Trophoblast cell (in vitro differentiated cells and primary cell): ENCODE data around the gene YBX1.

Experiments
- DNase-seq, 2 donors: peaks; one replicate each; pipeline ENCODE4 v3.0.0-alpha.2; 2016
- H2AFZ ChIP-seq: 2 replicates; pipeline ENCODE4 v1.6.1; 2013; ENCODE audit warnings: low read length, moderate library complexity, mild to moderate bottlenecking; ENCODE audit not compliant: insufficient read depth, poor library complexity
- H2AK5ac ChIP-seq: 2 replicates; pipeline ENCODE4 v1.6.1; 2013; ENCODE audit warnings: mild to moderate bottlenecking, low read length
- H2BK120ac ChIP-seq: 2 replicates; pipeline ENCODE4 v1.6.1; 2013; ENCODE audit warnings: low read length, mild to moderate bottlenecking, moderate library complexity; ENCODE audit not compliant: insufficient read depth, poor library complexity
- H2BK12ac ChIP-seq: 2 replicates; pipeline ENCODE4 v1.6.1; 2013; ENCODE audit warnings: mild to moderate bottlenecking, low read length, moderate library complexity
- H2BK5ac ChIP-seq: 2 replicates; pipeline ENCODE4 v1.6.1; 2013; ENCODE audit warnings: low read length, low read depth, moderate library complexity, mild to moderate bottlenecking; ENCODE audit not compliant: poor library complexity
- H3K14ac ChIP-seq: 2 replicates; pipeline ENCODE4 v1.6.1; 2013; ENCODE audit warnings: mild to moderate bottlenecking, low read length
- H3K18ac ChIP-seq: 2 replicates; pipeline ENCODE4 v1.6.1; 2013; ENCODE audit warnings: mild to moderate bottlenecking, low read length
- H3K23ac ChIP-seq: 2 replicates; pipeline ENCODE4 v1.6.1; 2013; ENCODE audit warnings: low read length
- H3K27ac ChIP-seq: 2 replicates; pipeline ENCODE4 v1.5.1; 2013; ENCODE audit warnings: low read depth, mild to moderate bottlenecking, inconsistent platforms, low read length, moderate library complexity
- H3K27me3 ChIP-seq: 2 replicates; pipeline ENCODE4 v1.6.1; 2013; ENCODE audit warnings: inconsistent platforms, mild to moderate bottlenecking, low read length, moderate library complexity; ENCODE audit not compliant: insufficient read depth
- H3K36me3 ChIP-seq, 2 experiments: 1 replicate in 1 of 2; 2 replicates in 1 of 2; pipeline ENCODE4 v1.6.1; 2013; ENCODE audit warnings: low read length in 2 of 2, mild to moderate bottlenecking in 2 of 2, moderate library complexity in 1 of 2; ENCODE audit not compliant: insufficient read depth in 2 of 2, control insufficient read depth in 1 of 2
- H3K4ac ChIP-seq: 2 replicates; pipeline ENCODE4 v1.6.1; 2013; ENCODE audit warnings: low read depth, mild to moderate bottlenecking, low read length, moderate library complexity
- H3K4me1 ChIP-seq, 2 experiments: 1 replicate in 1 of 2; 2 replicates in 1 of 2; pipeline ENCODE4 v1.6.1; 2013; ENCODE audit warnings: low read length in 2 of 2, mild to moderate bottlenecking in 2 of 2, moderate library complexity in 1 of 2; ENCODE audit not compliant: insufficient read depth in 2 of 2, control insufficient read depth in 1 of 2
- H3K4me2 ChIP-seq: 2 replicates; pipeline ENCODE4 v1.6.1; 2013; ENCODE audit warnings: inconsistent platforms, mild to moderate bottlenecking, low read length, moderate library complexity
- H3K4me3 ChIP-seq: 2 replicates; pipeline ENCODE4 v1.5.1; 2013; ENCODE audit warnings: mild to moderate bottlenecking, low read depth, low read length, inconsistent platforms
- H3K79me1 ChIP-seq: one replicate; pipeline ENCODE4 v1.6.1; 2013; ENCODE audit warnings: low read length
- H3K79me2 ChIP-seq: 2 replicates; pipeline ENCODE4 v1.6.1; 2013; ENCODE audit warnings: low read length, mild to moderate bottlenecking; ENCODE audit not compliant: control insufficient read depth, insufficient read depth, poor library complexity
- H3K9ac ChIP-seq: 2 replicates; pipeline ENCODE4 v1.6.1; 2013; ENCODE audit warnings: mild to moderate bottlenecking, low read length
- H3K9me3 ChIP-seq: 2 replicates; pipeline ENCODE4 v1.6.1; 2013; ENCODE audit warnings: low read depth, mild to moderate bottlenecking, control low read depth, inconsistent platforms, low read length; ENCODE audit not compliant: insufficient read depth
- H4K12ac ChIP-seq: 2 replicates; pipeline ENCODE4 v1.6.1; 2013; ENCODE audit warnings: low read depth, mild to moderate bottlenecking, low read length, moderate library complexity
- H4K8ac ChIP-seq: 2 replicates; pipeline ENCODE4 v1.6.1; 2013; ENCODE audit warnings: low read depth, mild to moderate bottlenecking, low read length, moderate library complexity
- H4K91ac ChIP-seq: one replicate; pipeline ENCODE4 v1.6.1; 2013; ENCODE audit warnings: low read depth, mild to moderate bottlenecking, low read length, moderate library complexity
- WGBS: extraction: QIAGEN DNeasy Blood & Tissue Kit; methylation state at CpG from one replicate; pipeline ENCODE4 v1.1.7; 2013; ENCODE audit warnings: missing lambda C conversion rate; ENCODE audit not compliant: insufficient read length, insufficient coverage; ENCODE audit errors: extremely low coverage; 5-methylcytosine and 5-hydroxymethylcytosine counted together

Gene YBX1

GRCh38 chr1:42730988-42731387, 48.8 kb downstream of the YBX1 start:
- no CpG with 5 or more reads among the region's 4 CpGs for WGBS

DNA sequence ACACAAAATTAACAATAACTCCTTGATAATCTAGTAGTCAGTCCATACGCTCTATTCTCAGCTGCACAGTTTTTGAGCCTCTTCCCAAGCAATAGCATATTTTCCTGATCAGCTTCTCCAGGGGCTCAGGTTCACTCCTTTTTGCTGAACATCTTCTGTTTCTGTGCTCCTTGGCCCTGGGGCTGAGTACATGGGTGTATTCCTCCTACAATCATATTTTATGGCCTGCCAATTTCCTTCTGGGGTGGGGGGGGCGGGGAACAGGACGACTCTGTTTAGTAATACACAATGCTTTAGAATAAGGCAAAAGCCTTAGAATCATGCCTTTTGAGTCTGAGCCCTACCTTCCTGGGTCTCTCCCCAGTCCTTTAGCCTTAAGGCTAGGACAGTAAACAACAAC, 49.4 kb downstream of the YBX1 start:
- Histone ChIP-seq H4K91ac (no peak overlapping the region), H3K79me1 (no peaks in the 10 kb centered on the region), H3K36me3 (no peaks in the 10 kb centered on the region), H2BK12ac (no peak overlapping the region), H3K18ac (no peak overlapping the region), H3K9me3 (no peaks in the 10 kb centered on the region), H3K4me3 (no peak overlapping the region), H2AK5ac (no peak overlapping the region), H3K14ac (no peak overlapping the region), H2BK5ac (no peak overlapping the region), H3K9ac (no peak overlapping the region), H3K4me2 (no peak overlapping the region), H2BK120ac (no peak overlapping the region), H3K23ac (no peak overlapping the region), H3K27me3 (no peaks in the 10 kb centered on the region), H3K4ac (no peak overlapping the region), H2AFZ (no peak overlapping the region), H4K8ac (no peak overlapping the region), H3K4me1 (peaks cover 7 to 14% of the 10 kb centered on the region in 2 experiments), H3K27ac (no peak overlapping the region), H3K79me2 (no peaks in the 10 kb centered on the region), H4K12ac (no peak overlapping the region)
- no CpG with 5 or more reads among the region's 3 CpGs for WGBS
- no peak for DNase-seq

More at GRCh38 chr1:42730988-42731387, 48.8 kb downstream of the YBX1 start:
- Histone ChIP-seq H2AK5ac (no peak overlapping the region), H3K4me3 (no peak overlapping the region), H2AFZ (no peak overlapping the region), H3K4me2 (no peak overlapping the region), H2BK5ac (no peak overlapping the region), H3K4ac (no peak overlapping the region), H4K8ac (no peak overlapping the region), H3K79me1 (no peaks in the 10 kb centered on the region), H3K4me1 (peaks cover 7 to 14% of the 10 kb centered on the region in 2 experiments), H3K14ac (no peak overlapping the region), H3K27me3 (no peaks in the 10 kb centered on the region), H3K79me2 (no peaks in the 10 kb centered on the region), H4K91ac (no peak overlapping the region), H3K18ac (no peak overlapping the region), H2BK120ac (no peak overlapping the region), H3K9me3 (no peaks in the 10 kb centered on the region), H3K27ac (no peak overlapping the region), H3K9ac (no peak overlapping the region), H4K12ac (no peak overlapping the region), H2BK12ac (no peak overlapping the region), H3K36me3 (no peaks in the 10 kb centered on the region), H3K23ac (no peak overlapping the region)
- peak; percentile 64 to 83 for DNase-seq

DNA sequence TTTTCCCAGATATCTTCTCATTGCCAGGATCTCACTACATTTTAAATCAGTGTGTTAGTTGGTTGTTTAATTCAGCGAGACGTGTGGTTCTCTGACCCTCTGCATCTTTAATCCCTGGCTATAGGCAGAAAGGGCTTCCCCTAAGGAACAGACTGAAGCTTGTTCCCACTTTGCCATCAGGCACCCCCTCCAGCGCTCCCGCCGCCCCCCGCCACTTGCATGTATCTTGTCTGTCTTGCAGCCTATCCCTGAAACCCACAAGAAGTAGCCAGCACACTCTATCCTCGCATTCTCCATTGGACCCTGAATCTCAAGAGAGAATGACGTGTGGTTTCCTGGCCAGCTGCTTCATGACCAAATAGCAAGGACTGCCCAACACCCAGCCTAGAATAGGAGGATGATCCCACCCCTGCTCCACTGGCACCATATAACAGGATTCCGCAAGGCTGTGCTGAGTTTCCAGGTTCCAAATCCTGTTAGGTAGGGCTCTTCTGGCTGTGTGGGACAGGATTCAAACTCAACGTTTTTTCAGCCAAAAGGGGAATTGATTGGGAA, 50.0 kb downstream of the YBX1 start:
- Histone ChIP-seq H4K91ac (no peak overlapping the region), H2BK12ac (no peak overlapping the region), H3K4me3 (no peak overlapping the region), H4K8ac (no peak overlapping the region), H4K12ac (no peak overlapping the region), H3K79me1 (no peaks in the 10 kb centered on the region), H2AK5ac (no peak overlapping the region), H3K9me3 (no peaks in the 10 kb centered on the region), H3K4me2 (no peak overlapping the region), H3K23ac (no peak overlapping the region), H3K9ac (no peak overlapping the region), H3K79me2 (no peaks in the 10 kb centered on the region), H3K18ac (no peak overlapping the region), H2AFZ (no peak overlapping the region), H3K36me3 (no peaks in the 10 kb centered on the region), H3K4me1 (peaks cover 7 to 14% of the 10 kb centered on the region in 2 experiments), H2BK120ac (no peak overlapping the region), H3K27me3 (no peaks in the 10 kb centered on the region), H3K27ac (no peak overlapping the region), H2BK5ac (no peak overlapping the region), H3K4ac (no peak overlapping the region), H3K14ac (no peak overlapping the region)
- WGBS: no CpG with 5 or more reads among the region's 10 CpGs
- no peak for DNase-seq

- Histone ChIP-seq H3K4me3 (no peak overlapping the region), H4K12ac (no peak overlapping the region), H3K9ac (no peak overlapping the region), H2BK5ac (no peak overlapping the region), H3K36me3 (no peaks in the 10 kb centered on the region), H2BK12ac (no peak overlapping the region), H3K18ac (no peak overlapping the region), H2BK120ac (no peak overlapping the region), H3K79me1 (no peaks in the 10 kb centered on the region), H3K9me3 (peaks cover 2% of the 10 kb centered on the region), H3K4me2 (no peak overlapping the region), H3K23ac (no peak overlapping the region), H3K79me2 (no peaks in the 10 kb centered on the region), H4K91ac (peak overlapping the region; percentile 10), H2AFZ (no peak overlapping the region), H2AK5ac (no peak overlapping the region), H3K27ac (no peak overlapping the region), H3K4me1 (peaks cover 7 to 14% of the 10 kb centered on the region in 2 experiments), H3K4ac (no peak overlapping the region), H4K8ac (no peak overlapping the region), H3K27me3 (no peaks in the 10 kb centered on the region), H3K14ac (peak overlapping the region; percentile 4)
- WGBS: no CpG with 5 or more reads among the region's 12 CpGs
- no peak for DNase-seq
These were observed 51.4 kb downstream of the YBX1 start for GRCh38 chr1:42733415-42734200.
